HEK293T (cell line): ENCODE data around the gene KLHDC8A.

Source experiments
- BHLHE40 ChIP-seq: fragments of 450-650 bp; IDR thresholded peaks from 2 replicates; pipeline ENCODE4 v1.6.1; 2016; ENCODE audit warnings: mild to moderate bottlenecking, moderate library complexity, borderline replicate concordance
- ELF4 ChIP-seq: fragments of 450-650 bp; IDR thresholded peaks from 2 replicates; pipeline ENCODE4 v1.6.1; 2017; ENCODE audit warnings: antibody characterized with exemption
- FOXA1 ChIP-seq: fragments of 450-650 bp; IDR thresholded peaks from 2 replicates; pipeline ENCODE4 v1.6.1; 2016; ENCODE audit warnings: mild to moderate bottlenecking

DNA sequence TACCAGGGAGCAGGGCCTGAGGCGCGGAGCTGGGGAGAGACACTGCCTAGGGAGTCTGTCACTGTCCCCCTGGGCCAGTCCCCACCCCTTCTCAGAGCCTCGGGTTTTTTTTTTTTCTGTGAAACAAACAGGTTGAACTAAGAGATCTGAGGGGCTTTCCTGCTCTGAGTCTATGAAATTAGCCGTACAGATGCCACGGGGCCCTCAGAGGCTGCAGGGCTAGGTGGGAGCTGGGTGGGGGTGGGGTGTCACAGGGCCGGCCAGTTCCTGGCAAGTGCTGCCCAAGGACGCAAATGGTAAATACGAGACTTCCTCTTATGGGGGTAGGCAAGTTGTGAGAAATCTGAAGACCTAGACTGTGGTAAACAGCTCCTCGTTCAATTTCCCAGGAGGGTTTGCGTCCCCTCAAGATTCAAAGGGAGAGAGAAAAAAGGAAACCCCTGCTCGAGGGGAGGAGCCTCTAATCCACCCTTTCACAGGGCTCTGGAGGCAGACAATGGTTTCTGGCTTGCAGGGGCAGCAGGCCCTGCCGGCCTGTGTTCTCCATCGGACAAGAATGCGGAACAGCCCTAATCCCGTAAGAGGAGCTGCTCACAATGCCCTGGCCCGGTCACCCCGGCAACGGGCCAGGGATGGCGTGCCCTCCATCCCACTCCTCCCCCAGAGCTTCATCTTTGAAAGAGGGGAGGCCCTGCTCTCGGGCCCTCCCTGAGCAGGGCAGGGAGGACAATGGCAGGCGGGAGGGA, 43.0 kb downstream of the KLHDC8A start:
- TF ChIP-seq FOXA1 (no peak), ELF4 (no peak), BHLHE40 (no peak)
